Adrenal gland (tissue), 12 donors: Measurements from ENCODE around the gene LOX. TPM values are rescaled to one million over a fixed set of nuclear protein-coding genes. Genes with fewer than 3 reads are reported as not detected.

Experiments
- DNase-seq, 7 donors: peaks; one replicate each; pipeline ENCODE4 v3.0.0-alpha.2; 2019 to 2020
- H3K27ac ChIP-seq, 5 donors: fragments of 200-600 bp; sonication (generic) in 4 of 5; 1 replicate in 3 of 5; 2 replicates in 2 of 5; pipeline versions ENCODE4 v1.5.1 to v1.8.0; 2016 to 2020; ENCODE audit warnings: mild to moderate bottlenecking in 1 of 5
- H3K27me3 ChIP-seq: fragments of 200-600 bp; 2 replicates; pipeline ENCODE4 v1.8.0; 2021
- H3K36me3 ChIP-seq, 2 donors: fragments of 200-600 bp; replicated peaks in 1 of 2; 1 replicate in 1 of 2; 2 replicates in 1 of 2; pipeline versions ENCODE4 v1.5.1 to v1.8.0; 2018 to 2022
- H3K4me1 ChIP-seq, 2 donors: fragments of 200-600 bp; replicated peaks in 1 of 2; 1 replicate in 1 of 2; 2 replicates in 1 of 2; pipeline versions ENCODE4 v1.5.1 to v1.8.0; 2018 to 2021
- H3K4me3 ChIP-seq, 4 donors: fragments of 200-600 bp; sonication (generic) in 3 of 4; one replicate each; pipeline ENCODE4 v1.5.1; 2016 to 2018
- H3K9me3 ChIP-seq, 3 donors: fragments of 200-600 bp; sonication (generic) in 1 of 3; replicated peaks in 1 of 3; 1 replicate in 2 of 3; 2 replicates in 1 of 3; pipeline versions ENCODE4 v1.5.1 to v1.8.0; 2016 to 2021
- POLR2A ChIP-seq, 2 donors: fragments of 450-650 bp; IDR thresholded peaks; one replicate each; pipeline ENCODE4 v1.6.1; 2017; ENCODE audit warnings: antibody characterized with exemption in 2 of 2, mild to moderate bottlenecking in 2 of 2, moderate library complexity in 1 of 2
- WGBS, 4 donors: extraction: QIAGEN DNeasy Blood & Tissue Kit in 2 of 4; methylation state at CpG; one replicate each; pipeline versions ENCODE4 v1.1.5 to v1.1.7; 2013 to 2017; 5-methylcytosine and 5-hydroxymethylcytosine counted together
- intact Hi-C, 2 donors: fragments of 100-400 bp; cut with DNase I; formaldehyde crosslinking; loops; one replicate each; pipeline versions ENCODE4 v1.14.1 to v1.15.0; 2022 to 2023
- polyA plus RNA-seq, 3 donors: library from polyadenylated mRNA; stranded (reverse); fragments of 200-250 nt in 2 of 3; fragments of 350-450 nt in 1 of 3; fragmentation: Illumina TruSeq in 1 of 3; extraction: RNeasy Lipid Tissue Mini Kit (QIAGEN cat#74804) in 1 of 3; gene quantifications; one replicate each; pipeline ENCODE4 v1.2.3, GENCODE V29; 2013 to 2014
- total RNA-seq, 9 donors: library from RNA; depleted of rRNA in 4 of 9; stranded (reverse); fragments of >200 nt in 4 of 9; fragments of 120-200 nt in 1 of 9; fragmentation: NEBNext Ultra II Directional in 1 of 9; extraction: Animal tissue kit (Norgen Biotek cat#: 25700) in 1 of 9; gene quantifications; one replicate each; pipeline versions ENCODE4 v1.1.0 to v1.2.4, GENCODE V29; 2013 to 2023
- TF ChIP-seq, protein P1 (sequence below), 6 experiments: fragments of 450-650 bp in 4 of 6; fragments of 200-600 bp in 2 of 6; sonication (generic) in 1 of 6; IDR thresholded peaks; 1 replicate in 5 of 6; 2 replicates in 1 of 6; pipeline versions ENCODE4 v1.5.1 to v1.8.0; 2016 to 2021; ENCODE audit warnings: antibody characterized with exemption in 6 of 6, mild to moderate bottlenecking in 2 of 6, moderate library complexity in 1 of 6
- donor health status: healthy with polysubstance abuse.
- donor health status: Bipolar disorder and iron deficiency.
- donor health status: DM: yes; HTN: yes; CAD: no.
- donor health status: DM: no; HTN: no; CAD: no.
- donor health status: DM: no; HTN: no; CAD: no.
- donor health status: DM: yes; HTN: yes; CAD: no.

Gene LOX
- total and polyA plus RNA-seq, 12 donors, result 1.9 to 13.6 (median 7.3) TPM

DNA sequence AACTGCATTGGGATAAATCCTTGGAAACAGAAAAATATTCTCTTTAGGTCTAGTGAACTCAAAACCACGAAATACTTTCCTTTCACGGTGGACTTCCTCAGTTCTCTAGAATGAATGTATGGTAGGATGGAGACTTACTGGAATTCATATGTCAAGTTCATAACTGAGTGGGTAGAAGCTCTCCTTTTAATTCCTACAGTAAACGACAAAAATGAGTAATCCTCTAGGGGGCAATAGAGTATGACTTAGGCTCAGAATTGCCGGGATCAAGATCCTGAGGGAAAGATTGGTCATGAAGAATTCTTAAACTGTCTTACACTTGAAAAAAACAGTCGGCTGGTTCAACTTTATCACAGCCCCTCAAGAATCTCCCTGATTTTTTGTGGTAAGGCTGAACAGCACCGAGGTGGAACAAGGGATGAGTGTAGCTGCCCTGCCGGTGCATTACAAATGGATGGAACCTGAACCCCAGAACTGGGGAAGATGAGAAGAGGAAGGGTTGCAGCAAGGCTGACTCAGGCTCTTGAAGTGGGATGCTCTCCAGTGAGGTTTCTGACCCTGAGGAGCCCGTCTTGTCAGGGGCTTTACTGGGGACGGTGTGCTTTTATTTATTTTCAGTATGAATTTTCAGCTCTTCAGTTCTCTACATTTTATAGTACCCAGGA lies 14.0 kb upstream of the LOX start:
- Histone ChIP-seq H3K36me3 (no peaks in the 10 kb centered on the region), H3K4me1 (no peaks in the 10 kb centered on the region), H3K4me3 (no peak overlapping the region), H3K27me3 (no peaks in the 10 kb centered on the region), H3K9me3 (no peaks in the 10 kb centered on the region), H3K27ac (no peak overlapping the region)
- no peak for DNase-seq
- 44 to 60% (median 54%) methylated on average over 9 of the region's 9 CpGs for WGBS, 4 donors
- intact Hi-C loops, result no loop called here
- TF ChIP-seq, protein P1, sequence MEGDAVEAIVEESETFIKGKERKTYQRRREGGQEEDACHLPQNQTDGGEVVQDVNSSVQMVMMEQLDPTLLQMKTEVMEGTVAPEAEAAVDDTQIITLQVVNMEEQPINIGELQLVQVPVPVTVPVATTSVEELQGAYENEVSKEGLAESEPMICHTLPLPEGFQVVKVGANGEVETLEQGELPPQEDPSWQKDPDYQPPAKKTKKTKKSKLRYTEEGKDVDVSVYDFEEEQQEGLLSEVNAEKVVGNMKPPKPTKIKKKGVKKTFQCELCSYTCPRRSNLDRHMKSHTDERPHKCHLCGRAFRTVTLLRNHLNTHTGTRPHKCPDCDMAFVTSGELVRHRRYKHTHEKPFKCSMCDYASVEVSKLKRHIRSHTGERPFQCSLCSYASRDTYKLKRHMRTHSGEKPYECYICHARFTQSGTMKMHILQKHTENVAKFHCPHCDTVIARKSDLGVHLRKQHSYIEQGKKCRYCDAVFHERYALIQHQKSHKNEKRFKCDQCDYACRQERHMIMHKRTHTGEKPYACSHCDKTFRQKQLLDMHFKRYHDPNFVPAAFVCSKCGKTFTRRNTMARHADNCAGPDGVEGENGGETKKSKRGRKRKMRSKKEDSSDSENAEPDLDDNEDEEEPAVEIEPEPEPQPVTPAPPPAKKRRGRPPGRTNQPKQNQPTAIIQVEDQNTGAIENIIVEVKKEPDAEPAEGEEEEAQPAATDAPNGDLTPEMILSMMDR (IDR thresholded peaks at IDR 0.05), result peak in 5 of 6 experiments; percentile 11 to 33 (median 12)
- TF ChIP-seq POLR2A (IDR thresholded peaks at IDR 0.05), result no peak

- Histone ChIP-seq H3K36me3 (no peaks in the 10 kb centered on the region), H3K4me1 (no peaks in the 10 kb centered on the region), H3K27me3 (no peaks in the 10 kb centered on the region), H3K27ac (no peak overlapping the region), H3K4me3 (no peak overlapping the region), H3K9me3 (no peaks in the 10 kb centered on the region)
- intact Hi-C loops, result no loop called here
- TF ChIP-seq, protein P1 (IDR thresholded peaks at IDR 0.05), result no peak
- no peak for TF ChIP-seq POLR2A (IDR thresholded peaks at IDR 0.05)
- DNase-seq, result no peak
- WGBS, 4 donors, result 64 to 73% (median 66%) methylated on average over 2 of the region's 2 CpGs
Observed at GRCh38 chr5:122089096-122090013, 11.3 kb upstream of the LOX start.

DNA sequence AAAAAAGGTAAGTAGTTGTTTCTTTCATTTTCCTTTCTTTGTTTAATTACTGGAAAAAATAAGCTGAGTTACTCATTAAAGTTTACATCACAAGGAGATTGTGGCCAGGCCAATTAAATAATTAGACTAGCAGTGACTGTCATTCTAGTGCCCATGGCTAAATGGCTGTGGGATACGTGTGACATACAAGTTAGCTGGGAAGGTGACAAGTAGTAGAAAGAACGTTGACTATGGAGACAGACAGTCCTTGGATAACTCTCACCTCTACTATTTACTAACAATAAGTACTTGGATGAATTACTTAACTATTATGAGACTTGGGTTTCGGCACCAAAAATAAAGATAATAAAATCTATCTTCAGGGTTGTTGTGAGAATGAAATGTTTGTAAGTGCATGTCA lies 7.0 kb upstream of the LOX start:
- H3K9me3 ChIP-seq, result no peaks in the 10 kb centered on the region
- H3K36me3 ChIP-seq, result no peaks in the 10 kb centered on the region
- no peak for TF ChIP-seq POLR2A (IDR thresholded peaks at IDR 0.05)
- TF ChIP-seq, protein P1 (IDR thresholded peaks at IDR 0.05), result no peak
- intact Hi-C loops, result no loop called here
- no peak for DNase-seq
- no peaks in the 10 kb centered on the region for H3K27me3 ChIP-seq
- no peak overlapping the region for H3K27ac ChIP-seq
- WGBS, 4 donors, result 78 to 90% (median 82%) methylated on average over 3 of the region's 3 CpGs
- no peak overlapping the region for H3K4me3 ChIP-seq
- no peaks in the 10 kb centered on the region for H3K4me1 ChIP-seq

GRCh38 chr5:122083535-122083934 lies 5.5 kb upstream of the LOX start:
- H3K4me3 ChIP-seq, result no peak overlapping the region
- H3K9me3 ChIP-seq, result no peaks in the 10 kb centered on the region
- H3K4me1 ChIP-seq, result peaks cover 0 to 3% of the 10 kb centered on the region in 2 donors
- no peaks in the 10 kb centered on the region for H3K36me3 ChIP-seq
- H3K27me3 ChIP-seq, result no peaks in the 10 kb centered on the region
- no peak for DNase-seq
- 80 to 93% (median 85%) methylated on average over 1 of the region's 1 CpG for WGBS, 4 donors
- intact Hi-C loops, result no loop called here
- no peak overlapping the region for H3K27ac ChIP-seq
- TF ChIP-seq POLR2A (IDR thresholded peaks at IDR 0.05), result no peak
- TF ChIP-seq, protein P1 (IDR thresholded peaks at IDR 0.05), result no peak
